Testis (tissue), 3 donors: ENCODE results near the gene GANC. TPM values are rescaled to one million over a fixed set of nuclear protein-coding genes. Genes with fewer than 3 reads are reported as not detected.

Experiments used
- DNase-seq: peaks from one replicate; pipeline ENCODE4 v3.0.0-alpha.2; 2019
- H3K27ac ChIP-seq, 2 donors: fragments of 200-600 bp; sonication (generic); one replicate each; pipeline ENCODE4 v1.5.1; 2019
- H3K27me3 ChIP-seq: fragments of 200-600 bp; sonication (generic); one replicate; pipeline ENCODE4 v1.5.1; 2019
- H3K36me3 ChIP-seq: fragments of 200-600 bp; sonication (generic); one replicate; pipeline ENCODE4 v1.5.1; 2017; ENCODE audit warnings: low read depth; ENCODE audit errors: missing control alignments
- H3K4me1 ChIP-seq: fragments of 200-600 bp; sonication (generic); one replicate; pipeline ENCODE4 v1.5.1; 2019
- H3K4me3 ChIP-seq, 2 donors: fragments of 200-600 bp; sonication (generic); one replicate each; pipeline ENCODE4 v1.5.1; 2017 to 2019
- H3K9me3 ChIP-seq: fragments of 200-600 bp; sonication (generic); one replicate; pipeline ENCODE4 v1.5.1; 2017
- POLR2A ChIP-seq: fragments of 450-650 bp; IDR thresholded peaks from one replicate; pipeline ENCODE4 v1.6.1; 2017; ENCODE audit warnings: antibody characterized with exemption, mild to moderate bottlenecking, moderate library complexity
- WGBS, 2 donors: methylation state at CpG; one replicate each; pipeline ENCODE4 v1.1.5; 2018; 5-methylcytosine and 5-hydroxymethylcytosine counted together
- intact Hi-C: fragments of 100-400 bp; cut with DNase I; formaldehyde crosslinking; loops from one replicate; pipeline ENCODE4 v1.15.1; 2023; ENCODE audit warnings: low total_unique reads
- polyA plus RNA-seq: library from polyadenylated mRNA; stranded (reverse); fragments of 350-450 nt; fragmentation: Illumina TruSeq; extraction: RNeasy Lipid Tissue Mini Kit (QIAGEN cat#74804); gene quantifications from one replicate; pipeline ENCODE4 v1.2.3, GENCODE V29; 2014; ENCODE audit warnings: low read depth, low replicate concordance; ENCODE audit not compliant: insufficient read depth
- total RNA-seq, 2 donors: library from RNA; depleted of rRNA; stranded (reverse); fragments of >200 nt; gene quantifications; one replicate each; pipeline ENCODE4 v1.2.3, GENCODE V29; 2016
- TF ChIP-seq, protein P1 (sequence below), 3 experiments: fragments of 450-650 bp in 2 of 3; fragments of 200-600 bp in 1 of 3; sonication (generic) in 1 of 3; IDR thresholded peaks; one replicate each; pipeline ENCODE4 v1.5.1; 2016 to 2019; ENCODE audit warnings: antibody characterized with exemption in 3 of 3, mild to moderate bottlenecking in 2 of 3, moderate library complexity in 1 of 3

The GANC gene
- total and polyA plus RNA-seq, 3 donors from 2014 or later = 37.6 to 63.4 (median 54.8) TPM

GRCh38 chr15:42345504-42345903, 72.5 kb downstream of the GANC start:
- Histone ChIP-seq H3K9me3 (no peaks in the 10 kb centered on the region), H3K27me3 (no peaks in the 10 kb centered on the region), H3K4me3 (no peak overlapping the region), H3K4me1 (no peaks in the 10 kb centered on the region), H3K36me3 (no peaks in the 10 kb centered on the region), H3K27ac (no peak overlapping the region)
- 95 to 97% methylated on average over 3 of the region's 3 CpGs for WGBS, 2 donors
- TF ChIP-seq POLR2A = no peak
- TF ChIP-seq, protein P1, sequence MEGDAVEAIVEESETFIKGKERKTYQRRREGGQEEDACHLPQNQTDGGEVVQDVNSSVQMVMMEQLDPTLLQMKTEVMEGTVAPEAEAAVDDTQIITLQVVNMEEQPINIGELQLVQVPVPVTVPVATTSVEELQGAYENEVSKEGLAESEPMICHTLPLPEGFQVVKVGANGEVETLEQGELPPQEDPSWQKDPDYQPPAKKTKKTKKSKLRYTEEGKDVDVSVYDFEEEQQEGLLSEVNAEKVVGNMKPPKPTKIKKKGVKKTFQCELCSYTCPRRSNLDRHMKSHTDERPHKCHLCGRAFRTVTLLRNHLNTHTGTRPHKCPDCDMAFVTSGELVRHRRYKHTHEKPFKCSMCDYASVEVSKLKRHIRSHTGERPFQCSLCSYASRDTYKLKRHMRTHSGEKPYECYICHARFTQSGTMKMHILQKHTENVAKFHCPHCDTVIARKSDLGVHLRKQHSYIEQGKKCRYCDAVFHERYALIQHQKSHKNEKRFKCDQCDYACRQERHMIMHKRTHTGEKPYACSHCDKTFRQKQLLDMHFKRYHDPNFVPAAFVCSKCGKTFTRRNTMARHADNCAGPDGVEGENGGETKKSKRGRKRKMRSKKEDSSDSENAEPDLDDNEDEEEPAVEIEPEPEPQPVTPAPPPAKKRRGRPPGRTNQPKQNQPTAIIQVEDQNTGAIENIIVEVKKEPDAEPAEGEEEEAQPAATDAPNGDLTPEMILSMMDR (IDR thresholded peaks at IDR 0.05) = no peak
- DNase-seq = no peak
- intact Hi-C loops = no loop called here

DNA sequence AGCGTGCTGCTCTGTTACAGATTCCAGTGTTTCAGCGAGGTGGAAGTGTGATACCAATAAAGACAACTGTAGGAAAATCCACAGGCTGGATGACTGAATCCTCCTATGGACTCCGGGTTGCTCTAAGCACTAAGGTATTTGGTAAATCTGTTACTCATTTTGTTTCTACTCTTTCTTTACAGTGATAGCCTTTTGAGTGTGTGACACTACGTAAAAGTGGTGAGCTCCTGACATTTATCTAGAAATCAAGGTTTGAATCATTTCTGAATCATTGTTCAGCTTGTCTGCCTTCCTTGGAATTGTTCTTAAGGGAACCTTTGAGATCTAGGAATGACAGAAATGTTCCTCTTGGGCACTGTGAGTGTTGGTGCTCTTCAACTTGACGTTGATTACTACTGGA, 75.1 kb downstream of the GANC start:
- intact Hi-C loops = no loop called here
- TF ChIP-seq, protein P1 (IDR thresholded peaks at IDR 0.05) = no peak
- no peak for TF ChIP-seq POLR2A
- Histone ChIP-seq H3K4me3 (no peak overlapping the region), H3K27me3 (no peaks in the 10 kb centered on the region), H3K4me1 (peaks cover 10% of the 10 kb centered on the region), H3K36me3 (no peaks in the 10 kb centered on the region), H3K9me3 (no peaks in the 10 kb centered on the region), H3K27ac (no peak overlapping the region)
- WGBS, 2 donors = 91 to 97% methylated on average over 5 of the region's 5 CpGs
- no peak for DNase-seq

- 95 to 97% methylated on average over 2 of the region's 2 CpGs for WGBS, 2 donors
- DNase-seq = no peak
- H3K4me1 ChIP-seq = peaks cover 10% of the 10 kb centered on the region
- no peak overlapping the region for H3K27ac ChIP-seq
- intact Hi-C loops = no loop called here
- H3K36me3 ChIP-seq = no peaks in the 10 kb centered on the region
- H3K27me3 ChIP-seq = no peaks in the 10 kb centered on the region
- H3K9me3 ChIP-seq = no peaks in the 10 kb centered on the region
- no peak overlapping the region for H3K4me3 ChIP-seq
- TF ChIP-seq POLR2A = no peak
- TF ChIP-seq, protein P1 (IDR thresholded peaks at IDR 0.05) = no peak
Observed at GRCh38 chr15:42349186-42349585, 76.2 kb downstream of the GANC start.

GRCh38 chr15:42352401-42352800, 79.4 kb downstream of the GANC start:
- H3K4me1 ChIP-seq = peaks cover 10% of the 10 kb centered on the region
- no peaks in the 10 kb centered on the region for H3K9me3 ChIP-seq
- 44 to 52% methylated on average over 7 of the region's 7 CpGs for WGBS, 2 donors
- H3K27ac ChIP-seq = no peak overlapping the region
- H3K36me3 ChIP-seq = no peaks in the 10 kb centered on the region
- no peaks in the 10 kb centered on the region for H3K27me3 ChIP-seq
- DNase-seq = peak; percentile 88
- intact Hi-C loops = no loop called here
- TF ChIP-seq POLR2A = no peak
- TF ChIP-seq, protein P1 (IDR thresholded peaks at IDR 0.05) = no peak
- no peak overlapping the region for H3K4me3 ChIP-seq

DNA sequence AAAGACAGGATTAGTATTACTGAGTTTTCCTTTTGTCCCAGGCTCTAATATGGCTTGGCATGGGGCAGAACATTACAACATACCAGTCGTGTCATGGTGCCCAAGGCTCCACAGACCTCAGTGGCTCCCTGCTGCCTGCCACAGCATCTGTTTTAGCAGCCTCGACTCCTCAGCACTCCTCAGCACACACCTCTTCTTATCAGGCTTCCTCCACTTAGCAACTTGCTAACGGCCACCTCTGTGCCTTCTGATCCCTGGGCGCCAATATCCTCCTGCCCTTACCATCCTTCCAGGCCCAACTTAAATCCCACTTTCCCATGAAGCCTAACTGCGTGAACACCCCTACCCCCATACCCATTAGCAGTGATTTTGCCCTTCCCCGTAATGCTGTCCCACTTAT, 80.1 kb downstream of the GANC start:
- H3K36me3 ChIP-seq = no peaks in the 10 kb centered on the region
- 82 to 92% methylated on average over 6 of the region's 6 CpGs for WGBS, 2 donors
- no peaks in the 10 kb centered on the region for H3K27me3 ChIP-seq
- no peak for DNase-seq
- intact Hi-C loops = no loop called here
- H3K4me3 ChIP-seq = no peak overlapping the region
- no peak overlapping the region for H3K27ac ChIP-seq
- no peak for TF ChIP-seq POLR2A
- TF ChIP-seq, protein P1 (IDR thresholded peaks at IDR 0.05) = no peak
- H3K4me1 ChIP-seq = peaks cover 10% of the 10 kb centered on the region
- no peaks in the 10 kb centered on the region for H3K9me3 ChIP-seq
